Stimulated activated naive CD8-positive, alpha-beta T cell treated with anti-CD3 and anti-CD28 coated beads, Interleukin-15, Interleukin-2, amounts not matched to agents 100 U/mL and 50 U/mL, for 24 hours (primary cell): ENCODE results near the gene FOXF2.

Experiments
- ATAC-seq: fragments of 150-1000 bp; cut with Tn5 transposase; one replicate; pipeline ENCODE4 v1.10.0; 2021
- DNase-seq: peaks from one replicate; pipeline ENCODE4 v3.0.0; 2021

FOXF2 gene

GRCh38 chr6:1407499-1407990 lies 18.2 kb downstream of the FOXF2 start:
- ATAC-seq: no peak

GRCh38 chr6:1409774-1410465 lies 20.5 kb downstream of the FOXF2 start:
- ATAC-seq (no peak), DNase-seq (no peak)

More at GRCh38 chr6:1407499-1407990, 18.2 kb downstream of the FOXF2 start:
- DNase-seq: no peak

DNA sequence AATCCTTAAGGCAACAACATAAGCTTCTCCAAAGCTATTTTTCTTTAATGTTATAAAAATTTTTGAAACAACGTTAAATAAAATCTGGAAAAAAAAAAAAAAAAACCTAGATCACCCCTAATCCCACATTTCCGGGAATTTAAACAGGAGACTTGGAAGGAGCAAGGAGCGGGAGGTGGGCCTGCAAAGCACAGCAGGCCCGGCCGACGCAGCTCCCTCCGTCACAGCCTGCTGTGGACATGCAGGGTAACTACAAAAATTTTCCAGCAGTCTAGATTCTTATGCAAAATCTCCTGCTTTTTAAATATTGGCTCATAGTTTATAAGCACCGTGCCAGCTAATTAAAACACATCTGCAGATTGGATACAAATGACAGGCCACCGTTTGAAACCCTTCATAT lies 23.5 kb downstream of the FOXF2 start:
- no peak for DNase-seq
- ATAC-seq: no peak

DNA sequence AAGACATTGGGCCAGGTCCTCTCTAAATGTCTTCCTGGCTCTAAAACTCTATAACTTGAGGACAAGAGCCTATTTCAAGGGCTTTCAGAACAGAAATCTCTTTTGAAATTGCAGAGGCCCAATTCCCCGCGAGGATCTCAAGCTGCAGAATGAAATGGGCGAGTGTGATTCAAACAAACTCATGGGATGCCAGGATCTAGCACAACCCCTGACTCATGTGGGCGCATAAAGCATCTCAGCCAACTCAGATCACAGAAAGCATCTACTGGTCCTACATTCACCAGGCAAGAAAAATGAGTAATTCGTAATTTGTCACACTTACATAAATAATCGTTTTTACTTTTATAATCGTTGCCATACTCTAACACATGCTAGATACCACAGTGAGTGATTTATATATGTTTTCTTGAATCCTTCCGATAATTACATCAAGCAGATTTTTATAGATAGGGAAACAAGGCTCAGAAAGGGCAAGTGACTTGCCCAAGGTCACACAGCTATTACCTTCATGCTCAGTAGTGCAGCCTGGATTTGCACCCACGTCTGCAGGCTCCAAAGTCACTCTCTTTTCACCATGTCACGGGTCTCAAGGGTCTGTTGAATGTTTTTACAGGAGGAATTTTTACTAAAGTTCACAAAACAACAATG lies 26.2 kb downstream of the FOXF2 start:
- no peak for DNase-seq
- ATAC-seq: no peak

- DNase-seq (no peak), ATAC-seq (no peak)
Measured at GRCh38 chr6:1416191-1416760, 26.9 kb downstream of the FOXF2 start.

GRCh38 chr6:1416820-1417219 lies 27.4 kb downstream of the FOXF2 start:
- ATAC-seq (no peak), DNase-seq (no peak)

- DNase-seq (no peak), ATAC-seq (no peak)
Measured at GRCh38 chr6:1417718-1418117, 28.3 kb downstream of the FOXF2 start.

DNA sequence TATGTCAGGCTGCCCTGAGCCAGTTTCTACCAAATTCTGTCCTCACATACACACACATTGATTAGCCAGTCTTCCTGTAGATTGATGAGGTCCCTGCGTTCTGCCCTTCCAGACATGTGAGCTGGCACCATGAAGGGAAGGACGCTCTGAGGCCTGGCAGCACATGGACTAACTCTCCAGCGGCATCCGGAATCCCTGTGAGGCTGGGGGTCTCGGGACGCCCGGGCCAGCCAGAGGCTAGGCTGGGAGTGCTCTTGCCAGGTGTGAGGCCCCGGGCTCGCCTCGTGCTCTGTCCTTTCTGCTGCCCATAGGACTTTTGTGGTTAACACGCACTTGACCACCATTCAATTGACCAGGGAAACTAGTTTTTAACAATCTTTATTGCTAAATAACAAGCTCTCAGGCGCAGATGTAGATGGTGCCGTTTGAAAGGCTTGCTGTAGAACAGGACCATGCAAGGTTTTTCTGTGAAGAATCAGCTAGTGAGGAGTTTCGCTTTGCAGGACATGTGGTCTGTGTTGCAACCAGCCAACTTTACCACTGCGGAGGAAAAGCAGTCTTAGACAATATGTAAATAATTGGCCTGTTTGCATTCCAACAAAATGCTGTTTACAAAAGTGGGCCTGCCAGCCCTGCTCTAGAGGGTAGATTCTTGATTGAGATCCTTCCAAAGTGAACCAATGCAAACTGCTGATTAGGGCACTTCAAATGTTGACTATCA lies 29.3 kb downstream of the FOXF2 start:
- ATAC-seq (no peak), DNase-seq (no peak)

DNA sequence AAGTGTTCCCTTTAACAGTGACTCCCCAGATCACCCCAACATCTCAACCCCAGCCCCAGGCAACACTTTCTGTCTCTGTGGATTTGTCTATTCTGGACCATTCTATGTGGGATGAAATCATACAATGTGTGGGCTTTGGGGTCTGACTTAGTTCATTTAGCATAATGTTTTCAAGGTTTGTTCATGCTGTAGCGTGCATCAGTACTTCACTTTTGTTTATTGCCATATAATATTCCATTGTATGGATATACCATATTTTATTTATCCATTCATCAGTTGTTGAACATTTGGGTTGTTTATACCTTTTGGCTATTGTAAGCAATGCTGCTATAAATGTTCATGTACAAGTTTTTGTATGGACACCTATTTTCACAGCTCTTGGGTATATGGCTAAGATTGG lies 31.0 kb downstream of the FOXF2 start:
- ATAC-seq (no peak), DNase-seq (no peak)

GRCh38 chr6:1422290-1422689 lies 32.9 kb downstream of the FOXF2 start:
- ATAC-seq (no peak), DNase-seq (no peak)

GRCh38 chr6:1423578-1423977 lies 34.2 kb downstream of the FOXF2 start:
- DNase-seq (no peak), ATAC-seq (no peak)

DNA sequence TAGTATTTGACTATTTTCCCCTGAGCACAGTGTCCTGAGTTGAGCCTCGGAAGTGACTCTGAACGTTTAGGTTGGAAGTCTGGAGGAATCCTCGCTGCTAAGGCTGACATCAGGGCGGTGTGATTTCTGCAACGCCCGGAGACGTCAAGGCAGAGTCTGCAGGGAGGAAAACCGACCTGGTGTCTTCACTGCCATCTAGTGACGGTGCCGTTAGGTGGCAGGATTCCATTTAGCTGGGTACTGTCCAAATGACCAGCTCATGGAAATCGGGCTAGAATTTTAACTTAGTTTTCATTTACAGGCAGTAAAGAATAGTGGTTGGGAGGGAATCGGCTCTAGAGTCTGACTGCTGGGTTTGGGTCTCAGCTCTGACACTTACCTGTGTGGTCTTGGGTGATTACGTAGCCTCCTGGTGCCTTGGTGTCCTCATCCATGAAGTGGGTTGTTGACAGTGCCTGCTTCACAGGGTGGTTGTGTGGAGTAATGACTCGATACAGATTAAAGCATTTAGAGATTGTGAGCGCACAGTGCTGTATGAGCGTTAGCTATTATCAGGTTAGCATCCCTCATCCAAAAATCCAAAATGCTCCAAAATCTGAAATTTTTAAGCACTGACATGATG lies 35.0 kb downstream of the FOXF2 start:
- DNase-seq (peak; percentile 9), ATAC-seq (peak; percentile 57)

- DNase-seq (no peak), ATAC-seq (no peak)
Measured at GRCh38 chr6:1426416-1426815, 37.0 kb downstream of the FOXF2 start.

DNA sequence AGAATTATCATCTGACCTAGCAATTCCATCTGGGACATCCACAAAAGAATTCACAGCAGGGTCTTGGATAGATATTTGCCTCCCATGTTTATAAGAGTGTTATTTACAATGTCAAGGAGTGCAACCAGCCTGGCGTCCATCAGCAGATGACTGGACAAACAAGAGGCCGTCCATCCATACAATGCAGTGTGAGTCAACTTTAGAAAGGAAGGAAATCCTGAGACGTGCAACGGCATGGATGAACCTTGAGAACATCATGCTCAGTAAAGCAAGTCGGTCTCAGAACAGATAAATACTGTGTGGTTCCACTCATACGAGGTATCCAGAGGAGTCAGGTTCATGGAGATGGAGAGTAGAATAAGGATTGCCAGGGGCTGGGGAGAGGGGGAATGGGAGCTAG lies 46.4 kb downstream of the FOXF2 start:
- ATAC-seq (no peak), DNase-seq (no peak)

- ATAC-seq (peak; percentile 68), DNase-seq (peak; percentile 30)
Measured at GRCh38 chr6:1436334-1437306, 47.2 kb downstream of the FOXF2 start.

DNA sequence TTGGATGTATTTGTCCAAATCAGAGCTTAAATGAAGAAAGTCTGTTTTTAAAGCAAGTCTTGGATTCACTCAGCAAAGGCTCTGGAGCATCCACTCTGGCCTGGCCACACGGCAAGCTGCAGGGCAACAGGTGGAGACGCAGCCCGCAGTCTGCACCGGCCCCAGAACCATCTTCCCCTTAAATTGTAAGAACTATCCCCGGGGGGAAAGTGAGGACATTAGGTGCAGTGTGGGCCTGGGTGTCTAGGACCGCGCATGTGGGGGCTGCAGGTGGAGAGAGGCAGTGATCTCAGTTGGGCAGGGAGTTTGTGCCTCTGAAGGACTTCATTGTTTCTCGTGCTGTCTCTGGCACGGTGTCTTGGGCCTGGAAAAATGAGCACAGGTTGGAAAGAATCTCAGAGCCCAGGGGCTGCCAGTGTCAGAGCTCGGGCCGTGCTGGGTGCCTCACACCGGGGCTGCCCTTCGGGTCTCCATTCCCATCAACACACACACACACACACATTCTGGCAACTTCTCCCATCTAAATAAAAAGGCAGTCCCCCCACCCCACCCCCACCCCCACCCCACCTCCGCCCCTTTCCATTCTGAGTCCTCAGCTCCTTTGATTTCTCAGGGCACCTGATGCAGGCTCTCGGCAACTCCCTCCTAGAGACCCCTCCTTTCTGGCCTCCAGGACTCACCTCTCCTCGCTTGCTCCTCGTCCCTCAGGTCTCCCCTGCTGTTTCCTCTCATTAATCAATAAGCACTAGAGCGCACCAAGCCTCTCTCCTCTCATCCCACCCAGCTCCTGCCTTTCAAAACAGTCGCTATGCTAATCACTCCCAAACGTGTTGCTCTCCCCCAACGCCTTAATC lies 48.4 kb downstream of the FOXF2 start:
- no peak for DNase-seq
- no peak for ATAC-seq

DNA sequence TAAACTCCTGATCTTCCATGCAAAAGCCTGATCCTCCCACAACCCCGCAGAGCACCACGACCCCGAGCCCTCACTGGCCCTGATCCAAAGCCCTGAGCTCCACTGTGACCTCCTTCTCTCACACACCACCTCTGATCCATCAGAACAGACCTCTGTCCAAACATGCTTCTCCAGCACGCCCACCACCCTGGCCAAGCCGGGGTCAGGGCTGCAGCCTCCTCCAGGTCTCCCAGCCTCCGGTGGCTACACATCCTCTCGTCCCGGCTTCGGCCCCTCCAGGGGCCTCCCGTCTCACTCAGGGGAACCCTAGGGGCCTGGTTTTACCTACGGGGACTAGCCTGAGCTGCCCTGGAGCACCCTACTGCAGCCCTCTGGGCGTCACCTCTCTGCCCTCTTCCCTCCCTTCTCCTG lies 49.1 kb downstream of the FOXF2 start:
- DNase-seq: no peak
- ATAC-seq: no peak

- DNase-seq: no peak
Measured at GRCh38 chr6:1439349-1439748, 50.0 kb downstream of the FOXF2 start.

DNA sequence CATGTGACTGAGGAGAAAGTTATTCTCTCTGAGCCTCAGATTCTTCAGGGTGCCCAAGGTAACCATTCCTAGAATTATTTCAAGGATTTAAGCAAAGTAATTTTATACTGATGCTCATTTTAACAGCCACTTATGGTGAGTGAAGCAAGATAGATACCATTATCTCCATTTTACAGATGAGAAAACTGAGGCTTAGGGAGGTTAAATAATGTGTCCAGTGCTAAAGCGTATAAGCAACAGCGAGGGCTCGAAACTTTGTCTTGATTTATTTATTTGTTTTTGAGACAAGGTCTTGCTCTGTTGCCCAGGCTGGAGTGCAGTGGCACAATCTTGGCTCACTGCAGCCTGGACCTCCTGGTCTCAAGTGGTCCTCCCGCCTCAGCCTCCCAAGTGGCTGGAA lies 53.6 kb downstream of the FOXF2 start:
- ATAC-seq: no peak
- no peak for DNase-seq

More at GRCh38 chr6:1439349-1439748, 50.0 kb downstream of the FOXF2 start:
- no peak for ATAC-seq
